MM.1S (cell line): ENCODE data around the gene MEP1B.

Source experiments
- CTCF ChIP-seq: fragments of 300-600 bp; sonication (generic); IDR thresholded peaks from 2 replicates; pipeline ENCODE4 v1.5.1; 2016; ENCODE audit warnings: antibody characterized with exemption, low read length, mixed read lengths
- EZH2 ChIP-seq: fragments of 300-600 bp; sonication (generic); optimal IDR thresholded peaks from 2 replicates; pipeline ENCODE3; 2017; ENCODE audit warnings: low read depth, mild to moderate bottlenecking, antibody characterized with exemption, low read length, mixed read lengths

GRCh38 chr18:32157580-32157979 lies 32.3 kb upstream of the MEP1B start:
- TF ChIP-seq CTCF (no peak), EZH2 (no peak)
